Hematopoietic multipotent progenitor cell treated with erythropoietin and hydrocortisone succinate and interleukin-3 and kit ligand, for 6 days (in vitro differentiated cells): ENCODE measurements around the gene CYP2A6.
A peak's percentile ranks its signal among the peaks of the same experiment; 100 is the strongest.
"Not testable (repeated sequence)": the region's sequence is repeated elsewhere in the genome, so short reads cannot be mapped to it uniquely, and the experiment has no call there.

Source experiments
- DNase-seq: peaks from one replicate; pipeline ENCODE4 v3.0.0-alpha.2; 2015

Gene CYP2A6

DNA sequence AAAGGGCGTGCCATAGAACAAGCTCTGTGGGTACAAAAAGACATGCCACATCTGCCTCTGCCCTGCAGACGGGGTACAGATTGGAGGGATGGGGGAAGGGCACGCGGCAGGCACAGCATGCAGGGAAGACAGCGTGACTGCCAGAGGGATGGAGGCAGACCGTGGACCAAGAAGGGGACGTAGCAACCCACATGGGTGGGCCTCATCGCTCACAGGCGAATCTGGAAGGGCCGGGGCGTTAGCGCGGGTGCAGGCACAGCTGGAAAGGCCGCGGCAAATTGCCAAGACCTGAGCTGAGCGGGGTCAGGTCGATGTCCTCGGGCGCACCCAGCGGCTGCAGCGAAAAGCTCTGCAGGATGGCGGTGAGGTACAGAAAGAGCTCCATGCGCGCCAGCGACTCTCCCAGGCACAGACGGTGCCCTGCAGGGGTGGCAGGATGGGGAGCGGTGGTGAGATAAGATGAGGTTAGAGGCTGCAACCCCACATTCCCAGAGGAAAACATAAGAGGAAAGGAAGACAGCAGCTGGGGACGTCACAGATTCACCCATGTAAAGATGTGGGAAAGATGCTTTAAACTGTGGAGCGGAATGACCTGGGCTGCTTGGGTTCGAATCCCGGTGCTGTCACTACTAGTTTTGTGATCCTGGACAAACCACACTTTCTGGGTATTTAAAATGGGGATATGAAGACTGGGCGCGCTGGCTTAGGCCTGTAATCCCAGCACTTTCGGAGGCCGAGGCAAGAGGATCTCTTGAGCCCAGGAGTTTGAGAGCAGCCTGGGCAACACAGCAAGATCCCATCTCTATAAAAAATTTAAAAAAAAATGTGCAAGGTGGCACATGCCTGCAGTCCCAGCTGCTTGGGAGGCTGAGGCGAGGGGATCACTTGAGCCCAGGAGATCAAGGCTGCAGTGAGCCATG is 31.5 kb downstream of the CYP2A6 start:
- DNase-seq, result peak; percentile 78

DNA sequence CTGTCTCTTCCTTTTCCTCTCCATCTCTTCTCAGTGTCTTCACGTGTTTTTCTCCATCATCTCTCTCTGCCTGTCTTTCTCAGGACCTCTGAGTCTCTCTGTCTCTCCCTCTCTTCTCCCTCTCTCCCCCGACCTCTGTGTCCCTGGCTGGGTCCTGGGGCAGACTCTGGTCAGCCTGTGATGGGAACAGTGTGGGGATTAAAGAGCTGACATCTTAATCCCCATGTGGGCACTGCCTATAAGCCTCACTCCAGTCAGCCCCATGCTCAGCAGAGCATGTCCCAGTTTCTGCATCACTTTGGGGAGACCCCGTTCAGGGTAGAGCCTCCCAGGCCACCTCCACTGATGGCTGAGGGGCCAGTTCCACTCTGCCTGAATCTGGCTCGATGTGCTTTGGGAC is 35.0 kb downstream of the CYP2A6 start:
- DNase-seq, result no peak

DNA sequence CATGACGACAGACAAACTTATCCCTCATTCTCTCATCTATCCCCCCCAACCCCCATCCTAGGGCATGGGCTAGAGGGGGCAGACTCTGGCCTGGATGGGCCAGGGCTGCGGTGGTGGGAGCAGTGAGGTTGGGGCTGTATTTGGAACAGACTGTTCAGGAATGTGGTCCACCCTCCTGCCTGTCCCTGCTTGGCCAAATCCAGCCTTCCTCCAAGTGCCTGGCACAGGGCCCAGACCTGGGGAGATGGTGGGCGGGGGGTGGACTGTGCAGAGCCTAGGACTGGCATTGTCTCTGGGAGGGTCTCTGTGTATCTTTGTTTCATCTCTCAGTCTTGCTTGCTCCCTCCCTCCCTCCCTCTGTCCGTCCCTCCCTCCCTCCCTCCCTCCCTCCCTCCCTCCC is 37.1 kb downstream of the CYP2A6 start:
- no peak for DNase-seq

DNA sequence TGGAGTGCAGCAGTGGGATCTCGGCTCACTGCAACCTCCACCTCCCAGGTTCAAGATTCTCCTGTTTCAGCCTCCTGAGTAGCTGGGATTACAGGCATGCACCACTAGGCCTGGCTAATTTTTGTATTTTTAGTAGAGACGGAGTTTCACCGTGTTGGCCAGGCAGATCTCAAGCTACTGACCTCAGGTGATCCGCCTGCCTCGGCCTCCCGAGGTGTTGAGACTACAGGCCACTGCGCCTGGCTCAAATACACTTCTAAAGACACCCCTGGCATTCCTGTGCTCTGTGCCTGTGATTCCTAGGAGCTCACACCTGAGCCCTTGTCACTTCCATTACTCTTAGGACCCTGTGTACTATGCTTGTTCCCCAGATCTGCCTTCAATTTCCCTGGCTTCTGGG is 37.7 kb downstream of the CYP2A6 start:
- DNase-seq, result not testable (repeated sequence)

DNA sequence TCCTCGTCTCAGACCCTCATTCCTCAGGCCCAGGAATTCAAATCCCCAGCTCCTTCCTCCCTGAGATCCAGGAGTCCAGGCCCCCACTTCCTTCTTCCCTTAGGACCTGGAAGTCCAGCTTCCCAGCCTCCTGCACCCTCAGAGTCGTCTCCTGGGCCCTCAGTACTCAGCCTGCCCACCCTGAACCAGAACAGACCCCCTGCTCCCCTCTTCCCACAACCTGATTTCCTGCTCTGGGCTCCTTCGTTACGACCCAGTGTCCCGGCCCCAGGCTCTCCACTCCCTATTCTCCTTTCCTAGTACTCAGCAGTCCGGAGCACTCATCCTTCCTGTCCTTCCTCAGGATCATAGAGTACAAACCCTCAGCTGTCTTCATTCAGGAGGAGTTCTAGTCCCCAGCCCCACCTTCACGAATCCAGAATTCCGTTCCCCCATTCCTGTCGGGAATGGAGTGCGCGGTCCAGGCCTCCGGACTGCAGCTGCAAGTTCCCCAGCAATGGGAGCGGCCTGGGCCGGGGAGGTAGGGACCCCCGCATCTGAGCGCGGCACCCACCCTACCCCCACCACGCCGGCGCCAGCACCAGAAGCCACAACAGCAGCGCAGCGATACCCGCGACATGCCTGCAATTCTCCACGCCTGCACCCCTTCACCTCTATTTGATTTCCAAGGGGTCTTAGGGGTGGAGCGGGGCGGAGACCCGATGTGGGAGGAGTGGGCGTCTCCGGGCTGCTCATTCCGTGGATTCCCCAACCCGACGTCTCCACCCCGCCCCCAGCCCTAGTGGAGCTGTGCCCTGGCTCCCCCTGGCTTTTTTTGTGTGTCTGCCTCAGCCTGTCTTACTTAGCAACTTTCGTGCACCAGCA is 38.5 kb downstream of the CYP2A6 start:
- peak; percentile 65 for DNase-seq

DNA sequence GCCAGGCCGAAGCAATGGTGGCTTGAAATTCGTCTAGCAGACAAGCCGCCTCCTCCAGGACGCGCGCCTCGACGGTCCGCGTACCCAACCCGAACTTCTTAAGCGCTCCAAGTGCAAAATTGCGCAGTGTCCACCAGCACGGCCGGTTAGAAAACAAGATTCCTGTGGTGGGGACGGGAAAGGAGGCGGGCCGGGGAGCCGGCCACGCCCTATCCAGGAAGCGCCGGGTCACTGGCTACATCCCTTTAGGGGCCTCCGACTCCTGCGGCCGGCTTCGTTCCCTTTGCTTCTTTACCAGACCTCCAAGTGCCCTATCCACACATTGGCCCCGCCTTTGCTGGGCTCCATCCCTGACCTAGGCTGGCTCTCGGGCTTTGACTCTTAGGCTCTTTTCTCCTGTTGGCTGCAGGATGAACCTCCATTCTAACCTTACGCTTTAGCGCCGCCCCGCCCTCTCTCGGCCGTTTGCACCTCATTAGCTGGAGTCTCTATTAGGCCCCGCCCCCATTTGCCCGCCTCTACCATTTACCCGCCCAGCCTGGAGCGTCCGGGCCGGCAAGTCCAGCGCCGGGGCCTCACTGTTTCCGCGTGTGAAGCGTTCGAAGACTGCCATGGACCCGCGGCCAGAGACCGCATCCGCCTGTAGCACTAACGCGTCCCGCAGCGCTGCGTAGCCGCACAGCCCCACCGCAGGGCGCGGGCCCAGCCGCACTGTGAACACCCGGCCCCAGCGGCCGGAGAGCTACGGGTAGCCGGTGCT is 39.4 kb downstream of the CYP2A6 start:
- DNase-seq, result peak; percentile 78

DNA sequence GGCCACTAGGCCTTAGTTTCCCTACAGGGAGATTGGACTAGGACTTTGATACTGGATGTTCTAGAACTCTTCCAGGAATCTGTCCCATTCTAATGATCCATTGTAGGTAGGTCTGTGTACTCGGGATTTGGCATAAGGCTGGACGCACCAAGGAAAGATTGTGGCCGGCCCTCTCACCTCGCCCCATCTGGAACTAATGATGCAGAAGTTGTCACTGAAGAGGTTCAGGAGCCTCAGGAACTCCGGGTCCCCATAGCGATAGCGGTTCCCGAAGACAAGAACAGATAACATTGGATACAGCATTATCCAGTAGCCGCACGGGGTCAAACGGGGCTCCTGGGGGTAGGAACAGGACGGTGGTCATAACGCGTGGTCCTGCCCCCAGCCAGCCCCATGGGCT is 40.1 kb downstream of the CYP2A6 start:
- no peak for DNase-seq

DNA sequence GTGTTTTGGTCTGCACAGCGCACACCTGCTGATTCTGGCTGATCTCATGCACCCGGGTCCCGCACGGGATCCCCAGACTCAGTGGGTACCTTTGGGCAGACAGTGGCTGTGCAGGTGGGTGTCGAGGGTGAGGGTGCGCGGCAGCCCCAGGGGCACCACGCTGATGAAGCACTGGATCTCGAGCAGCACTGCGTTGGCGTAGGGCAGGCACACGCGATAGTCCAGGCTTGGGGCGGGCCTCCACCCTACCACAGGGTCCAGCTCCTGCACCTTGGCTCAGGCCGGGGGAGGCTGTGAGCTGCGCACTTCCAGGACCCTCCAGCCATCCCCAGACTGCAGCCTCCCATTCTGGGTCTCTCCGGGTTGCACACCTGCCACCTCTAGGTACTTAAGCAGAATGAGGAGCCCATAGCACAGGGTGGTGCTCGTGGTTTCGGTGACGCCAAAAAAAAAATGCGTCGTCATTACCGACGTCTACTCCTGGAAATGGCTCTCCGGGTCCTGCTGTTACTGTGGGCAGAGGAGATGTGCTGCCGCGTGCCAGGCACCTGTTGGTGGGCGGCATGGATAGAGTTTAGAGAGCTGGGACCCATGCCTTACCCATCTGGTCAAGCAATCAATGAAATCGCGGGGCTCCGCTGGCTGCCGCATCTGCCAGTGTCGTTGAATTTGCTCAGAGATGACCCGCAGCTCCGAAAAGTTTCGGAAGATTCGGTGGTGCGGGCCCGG is 40.7 kb downstream of the CYP2A6 start:
- DNase-seq, result no peak

DNA sequence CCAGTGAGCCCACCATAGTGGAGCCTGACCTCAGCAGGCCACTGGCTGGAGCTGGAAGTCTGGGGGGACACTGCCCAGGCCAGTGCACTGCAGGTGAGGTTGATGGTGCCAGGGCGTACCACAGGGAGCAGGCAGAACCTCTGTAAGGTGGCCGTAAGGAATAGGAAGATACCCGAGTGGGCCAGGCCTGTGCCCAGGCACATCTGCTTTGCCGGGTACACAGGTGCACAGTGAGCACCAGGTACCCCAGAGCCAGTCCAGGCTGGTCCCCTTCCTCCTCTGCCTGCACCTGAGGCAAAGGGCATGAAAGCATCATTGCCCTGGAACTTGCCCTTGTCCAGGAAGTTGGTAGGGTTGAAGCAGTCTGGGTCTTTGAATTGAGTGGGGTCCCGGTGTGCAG is 41.8 kb downstream of the CYP2A6 start:
- DNase-seq, result no peak

DNA sequence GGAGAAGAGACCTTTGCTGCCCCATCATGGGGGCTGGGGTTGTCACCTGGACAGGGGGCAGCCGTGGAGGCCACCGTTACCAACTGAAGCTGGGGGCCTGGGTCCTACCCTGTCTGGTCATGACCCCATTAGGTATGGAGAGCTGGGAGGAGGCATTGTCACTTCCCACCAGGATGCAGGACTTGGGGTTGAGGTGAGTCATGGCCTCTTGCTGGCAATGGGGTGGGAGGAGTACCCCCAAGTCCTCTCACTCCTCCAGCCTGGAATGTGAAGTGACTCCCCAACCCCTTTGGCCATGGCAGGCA is 42.3 kb downstream of the CYP2A6 start:
- DNase-seq, result no peak

DNA sequence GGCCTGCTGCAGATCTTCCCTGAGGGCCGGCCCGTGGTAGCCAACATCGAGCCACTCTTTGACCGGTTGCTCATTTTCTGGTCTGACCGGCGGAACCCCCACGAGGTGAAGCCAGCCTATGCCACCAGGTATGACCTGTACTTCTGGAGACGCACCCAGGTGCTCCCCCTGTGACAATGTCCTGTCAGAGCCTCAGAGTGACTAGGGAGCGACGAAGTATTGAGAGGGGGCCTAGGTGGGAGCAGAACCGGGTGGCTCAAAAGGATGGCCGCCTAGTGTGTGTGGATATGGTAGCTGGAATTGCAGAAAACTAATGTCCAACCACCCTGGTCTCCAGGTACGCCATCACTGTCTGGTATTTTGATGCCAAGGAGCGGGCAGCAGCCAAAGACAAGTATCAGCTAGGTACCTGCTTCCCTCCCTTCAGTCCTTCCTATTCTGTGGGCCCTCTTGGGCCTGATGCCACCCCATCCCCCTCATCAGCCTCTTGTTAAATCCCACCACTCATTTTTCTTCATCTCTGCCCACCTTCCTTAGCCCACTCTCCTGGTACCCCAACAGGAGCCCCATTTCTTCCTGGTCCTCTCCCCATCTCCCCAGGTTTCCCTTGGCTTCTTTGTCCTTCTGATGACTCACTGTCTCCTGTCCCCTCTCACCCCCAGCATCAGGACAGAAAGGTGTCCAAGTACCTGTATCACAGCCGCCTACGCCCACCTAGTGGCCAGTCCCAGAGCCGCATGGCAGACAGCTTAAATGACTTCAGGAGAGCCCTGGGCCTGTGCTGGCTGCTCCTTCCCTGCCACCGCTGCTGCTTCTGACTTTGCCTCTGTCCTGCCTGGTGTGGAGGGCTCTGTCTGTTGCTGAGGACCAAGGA is 42.9 kb downstream of the CYP2A6 start:
- DNase-seq, result no peak

DNA sequence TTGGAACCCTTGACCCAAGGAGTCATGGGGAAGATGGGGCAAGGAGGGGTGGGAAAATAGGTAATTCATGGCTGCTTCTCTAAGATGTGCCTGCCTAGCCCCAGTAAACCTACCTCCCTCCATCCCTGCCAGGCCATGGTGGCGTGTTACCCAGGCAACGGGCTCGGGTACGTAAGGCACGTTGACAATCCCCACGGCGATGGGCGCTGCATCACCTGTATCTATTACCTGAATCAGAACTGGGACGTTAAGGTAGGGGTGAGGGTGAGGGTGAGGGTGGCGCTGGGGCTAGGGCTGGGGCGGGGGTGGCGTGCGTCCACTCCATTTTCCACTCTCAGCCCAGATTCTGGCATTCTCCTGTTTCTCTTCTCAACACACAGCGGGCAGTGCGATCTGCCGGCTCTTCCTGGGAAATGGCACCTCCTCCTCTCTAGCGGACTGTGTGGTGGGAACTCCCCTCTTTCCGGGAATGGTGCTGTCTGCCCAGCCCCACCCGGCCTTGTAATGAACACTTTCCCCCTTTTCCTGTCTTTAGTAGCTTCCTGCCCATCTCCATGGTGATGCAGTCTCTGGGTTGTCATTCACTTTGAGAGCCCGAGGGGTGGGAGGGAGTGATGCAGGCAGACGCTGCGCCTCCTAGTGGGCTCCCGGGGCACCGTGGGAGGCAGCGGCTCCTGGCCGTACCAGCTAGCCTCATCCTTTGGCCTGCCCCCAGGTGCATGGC is 43.7 kb downstream of the CYP2A6 start:
- peak; percentile 89 for DNase-seq

DNA sequence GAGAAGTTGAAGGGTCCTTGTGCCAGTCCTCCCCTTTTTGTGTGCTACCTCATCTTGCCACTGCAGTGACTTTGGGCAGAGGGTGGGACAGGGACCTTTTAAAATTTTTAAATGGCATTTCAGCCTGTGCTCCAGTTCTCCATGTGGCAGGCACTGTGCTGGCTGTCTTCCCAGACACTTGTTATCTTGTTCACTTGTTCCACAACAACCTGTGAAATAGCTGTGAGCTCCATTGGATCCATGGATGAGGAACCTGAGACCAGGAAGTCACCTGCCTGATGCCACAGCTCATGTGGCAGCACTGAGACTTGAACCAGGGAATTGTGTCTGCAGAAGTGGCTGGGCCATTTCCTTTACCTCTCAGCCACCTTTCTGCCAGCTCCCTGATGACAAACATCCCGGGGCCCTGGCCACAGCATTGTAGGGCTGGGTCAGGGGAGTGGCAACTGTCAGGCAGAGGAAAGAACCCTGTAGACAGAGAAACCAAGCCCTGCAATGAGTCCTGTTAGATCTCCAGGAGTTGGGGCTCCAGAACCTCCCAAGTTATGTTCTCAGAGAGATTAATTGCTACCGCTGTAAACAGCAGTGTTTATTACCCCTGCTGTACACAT is 44.9 kb downstream of the CYP2A6 start:
- DNase-seq, result no peak

DNA sequence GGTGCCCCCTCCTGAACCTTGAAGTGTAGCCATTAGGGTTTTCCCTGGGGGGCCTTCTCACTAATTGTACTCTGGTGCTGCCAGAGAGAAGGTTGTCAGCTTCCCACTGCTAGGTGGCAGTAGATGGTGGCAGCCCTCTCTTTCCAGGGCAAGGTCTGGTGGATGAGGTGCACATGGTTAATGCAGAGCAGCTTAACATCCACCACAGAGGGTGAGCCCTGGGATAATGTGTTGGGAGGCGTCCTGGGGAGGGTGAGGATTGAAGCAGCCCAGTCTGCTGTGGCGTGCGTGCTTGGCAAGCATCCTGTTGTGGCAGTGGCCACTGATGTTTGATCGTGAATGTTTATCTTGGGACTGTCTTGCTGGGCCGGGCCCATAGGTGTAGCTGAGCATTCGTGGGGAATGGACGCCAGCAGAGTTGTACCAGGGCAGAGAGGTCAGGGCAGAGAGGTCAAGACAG is 45.4 kb downstream of the CYP2A6 start:
- DNase-seq, result no peak

DNA sequence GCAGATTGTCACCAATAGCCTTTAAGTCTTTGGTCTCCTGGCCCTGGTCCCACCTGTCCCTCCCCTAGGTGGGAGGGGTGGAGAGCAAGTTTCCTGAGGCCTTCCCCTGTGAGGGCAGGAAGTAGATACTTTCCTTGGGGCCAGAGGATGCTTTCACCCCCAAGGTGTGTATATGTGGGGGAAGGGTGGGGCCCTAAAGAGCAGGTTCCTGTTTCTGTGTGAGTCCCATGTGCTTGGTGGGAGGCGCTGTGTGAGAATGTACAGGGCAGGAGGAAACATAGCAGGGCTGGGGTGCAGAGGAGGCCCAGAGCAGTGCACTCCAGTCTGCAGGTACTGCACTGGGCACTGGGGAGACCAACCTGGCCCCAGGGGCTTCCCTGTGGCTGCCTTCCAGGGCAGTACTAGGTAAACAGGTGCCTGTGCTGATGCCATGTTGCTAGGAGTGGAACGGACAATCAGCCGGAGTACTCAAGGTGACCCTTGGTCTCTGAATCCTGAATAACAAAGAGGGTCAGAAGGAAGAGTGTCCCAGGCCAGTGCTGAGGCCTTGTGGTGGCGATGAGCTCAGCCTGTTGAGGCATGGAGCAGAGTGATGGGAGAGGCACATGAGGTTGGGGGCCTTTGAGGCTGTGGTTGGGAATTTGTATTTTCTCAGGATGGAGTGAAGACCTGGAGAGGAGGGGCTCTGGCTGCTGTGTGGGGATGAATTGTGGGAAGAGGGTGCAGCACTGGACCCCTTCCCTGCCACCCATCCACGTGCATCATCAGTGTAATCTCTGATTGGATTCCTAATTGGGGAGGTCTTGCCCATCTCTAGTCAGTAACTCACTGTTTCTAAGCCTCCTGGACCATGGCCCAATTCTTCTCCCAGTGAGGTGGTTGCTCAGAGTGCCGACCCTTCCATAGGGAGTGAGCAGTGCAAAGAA is 46.1 kb downstream of the CYP2A6 start:
- DNase-seq, result peak; percentile 62

DNA sequence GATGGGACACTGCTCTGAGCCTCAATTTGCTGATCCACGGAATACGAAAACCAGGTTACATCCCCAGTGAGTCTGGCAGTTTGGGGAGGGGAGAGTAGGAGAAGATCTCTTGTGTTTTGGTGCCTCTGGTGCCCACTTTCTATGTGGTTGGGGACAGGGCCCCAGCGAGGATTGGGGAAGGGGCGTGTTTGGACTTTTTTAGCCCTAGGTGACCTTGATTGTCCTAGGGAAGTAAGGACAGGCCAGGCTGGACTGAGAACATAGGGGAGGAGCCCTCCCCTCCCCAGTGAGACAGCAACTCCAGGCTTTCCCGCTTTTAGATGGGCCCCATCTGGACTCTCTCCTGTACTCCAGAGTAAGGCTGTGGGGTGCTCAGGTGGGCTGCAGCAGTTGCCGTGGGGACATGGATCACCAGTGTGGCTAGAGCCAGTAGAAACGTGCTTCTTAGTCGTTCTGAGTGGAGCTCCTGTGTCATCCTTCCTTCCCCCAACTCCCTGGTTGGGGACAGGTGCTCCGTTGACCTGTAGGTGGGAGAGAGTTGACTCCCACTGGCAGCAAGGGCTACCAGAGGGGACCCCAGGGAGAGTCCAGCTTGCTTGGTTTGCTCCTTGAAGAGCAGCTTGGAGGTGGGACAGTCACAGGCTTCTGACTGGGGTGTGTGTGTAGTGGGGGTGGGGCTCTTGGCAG is 46.9 kb downstream of the CYP2A6 start:
- no peak for DNase-seq

DNA sequence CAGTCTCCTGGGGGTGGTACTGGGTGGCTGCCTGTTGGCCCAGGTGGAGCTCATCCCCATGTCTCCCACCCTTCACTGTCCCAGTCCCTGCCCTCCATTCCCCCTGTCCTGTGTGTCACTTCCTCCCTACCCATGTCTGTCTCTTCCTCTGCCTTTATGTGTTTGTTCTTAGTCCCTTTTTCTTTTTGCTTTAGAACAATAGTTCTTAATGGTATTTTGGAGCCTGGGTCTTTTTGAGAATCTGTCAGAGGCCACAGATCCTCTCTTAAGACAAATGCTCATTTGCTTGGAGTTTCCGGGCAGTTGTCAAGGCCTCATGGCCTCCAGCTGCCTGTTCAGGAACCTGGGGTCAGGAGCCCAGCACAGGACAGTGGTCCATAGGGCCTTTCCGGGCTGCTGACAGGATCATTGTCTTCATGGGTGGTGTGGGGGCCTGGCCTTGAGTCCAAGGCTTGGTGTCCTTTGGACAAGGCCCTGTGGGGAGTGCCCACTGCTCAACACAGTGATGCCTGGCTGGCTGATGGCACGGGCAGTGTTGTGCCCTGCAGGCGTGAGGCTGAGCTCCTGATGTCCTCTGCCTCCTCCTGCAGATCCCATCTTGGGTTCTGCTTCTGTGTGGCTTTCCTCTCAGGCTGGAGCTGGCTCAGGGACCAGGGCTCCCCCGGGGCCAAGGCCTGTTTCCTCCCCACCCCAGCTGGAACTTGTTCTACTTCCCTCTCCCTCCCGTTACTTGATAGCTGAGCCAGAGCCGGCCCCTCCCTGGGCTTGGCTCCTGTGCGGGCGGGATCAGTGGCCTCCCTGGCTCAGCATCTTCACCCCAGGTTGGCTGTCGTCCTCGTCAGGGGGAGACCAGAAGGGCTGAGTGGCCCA is 47.7 kb downstream of the CYP2A6 start:
- peak; percentile 69 for DNase-seq
